RPMI8226 (cell line): ENCODE data around the gene ABHD17C.

ENCODE experiments used
- DNase-seq: peaks from one replicate; pipeline ENCODE4 v3.0.0-alpha.2; 2015

Gene ABHD17C

GRCh38 chr15:80790236-80790635 is 95.1 kb downstream of the ABHD17C start:
- DNase-seq: no peak

- no peak for DNase-seq
These were observed 95.9 kb downstream of the ABHD17C start for GRCh38 chr15:80791004-80791403.

- no peak for DNase-seq
These were observed 101.3 kb downstream of the ABHD17C start for GRCh38 chr15:80796407-80796806.

GRCh38 chr15:80798911-80799310 is 103.8 kb downstream of the ABHD17C start:
- DNase-seq: no peak

- no peak for DNase-seq
These were observed 105.0 kb downstream of the ABHD17C start for GRCh38 chr15:80800067-80800466.

GRCh38 chr15:80801891-80802680 is 107.0 kb downstream of the ABHD17C start:
- no peak for DNase-seq

GRCh38 chr15:80803580-80804525 is 108.7 kb downstream of the ABHD17C start:
- DNase-seq: no peak

GRCh38 chr15:80804970-80805495 is 109.9 kb downstream of the ABHD17C start:
- DNase-seq: no peak
